SU-DHL-6 (cell line): Measurements from ENCODE around the gene ARFGAP1.
A peak's percentile ranks its signal among the peaks of the same experiment; 100 is the strongest.

Experiments
- H2AFZ ChIP-seq: fragments of 200-600 bp; sonication (generic); 2 replicates; pipeline ENCODE4 v1.6.1; 2014; ENCODE audit warnings: low read depth, mild to moderate bottlenecking, moderate library complexity, mixed read lengths, antibody characterized with exemption, low read length; ENCODE audit not compliant: severe bottlenecking
- H3F3A ChIP-seq: fragments of 200-600 bp; shearing (Covaris generic); 2 replicates; pipeline ENCODE4 v1.6.0; 2016; ENCODE audit warnings: antibody characterized with exemption, mild to moderate bottlenecking; ENCODE audit not compliant: insufficient read depth
- H3K27ac ChIP-seq: fragments of 200-600 bp; sonication (generic); 2 replicates; pipeline ENCODE4 v1.5.1; 2016; ENCODE audit warnings: low read depth, mild to moderate bottlenecking, low read length, moderate library complexity, mixed read lengths
- H3K27me3 ChIP-seq: fragments of 200-600 bp; sonication (generic), shearing (Covaris generic); 2 replicates; pipeline ENCODE4 v1.6.0; 2014; ENCODE audit warnings: mild to moderate bottlenecking, low read length
- H3K36me3 ChIP-seq: fragments of 200-600 bp; sonication (generic); 2 replicates; pipeline ENCODE4 v1.6.1; 2014; ENCODE audit warnings: mild to moderate bottlenecking, low read length, mixed read lengths
- H3K4me2 ChIP-seq: fragments of 300-600, 200-600 bp; shearing (Covaris generic), sonication (generic); 2 replicates; pipeline ENCODE4 v1.6.0; 2014; ENCODE audit warnings: low read length, low read depth, mild to moderate bottlenecking; ENCODE audit not compliant: poor library complexity, severe bottlenecking
- H3K4me3 ChIP-seq: fragments of 200-600 bp; sonication (generic); 2 replicates; pipeline ENCODE4 v1.5.1; 2014; ENCODE audit warnings: antibody characterized with exemption, low read length, mild to moderate bottlenecking, mixed read lengths; ENCODE audit not compliant: insufficient read depth, poor library complexity, severe bottlenecking
- H3K79me2 ChIP-seq: fragments of 200-600 bp; sonication (generic); 2 replicates; pipeline ENCODE4 v1.6.1; 2014; ENCODE audit warnings: mild to moderate bottlenecking, low read length, moderate library complexity; ENCODE audit not compliant: insufficient read depth
- H3K9ac ChIP-seq: fragments of 200-600 bp; sonication (generic); 2 replicates; pipeline ENCODE4 v1.7.0; 2014; ENCODE audit warnings: mild to moderate bottlenecking, low read length
- H3K9me2 ChIP-seq: fragments of 200-600 bp; sonication (generic); replicated peaks from 2 replicates; pipeline ENCODE4 v1.6.1; 2014; ENCODE audit warnings: low read length; ENCODE audit not compliant: insufficient read depth
- H3K9me3 ChIP-seq: fragments of 200-600 bp; sonication (generic); 2 replicates; pipeline ENCODE4 v1.6.1; 2014; ENCODE audit warnings: low read length, mixed read lengths; ENCODE audit not compliant: insufficient read depth
- H4K20me1 ChIP-seq: fragments of 200-600 bp; sonication (generic); 2 replicates; pipeline ENCODE4 v1.6.1; 2014; ENCODE audit warnings: low read depth, mild to moderate bottlenecking, antibody characterized with exemption, low read length, moderate library complexity, mixed read lengths
- EZH2phosphoT487 ChIP-seq: fragments of 200-600 bp; sonication (generic), shearing (Covaris generic); conservative IDR thresholded peaks from 2 replicates; pipeline ENCODE4 v1.6.1; 2018; ENCODE audit warnings: mild to moderate bottlenecking, antibody characterized with exemption, low read length, moderate library complexity, mixed read lengths
- TF ChIP-seq, protein P1 (sequence below): fragments of 200-600 bp; sonication (generic); IDR thresholded peaks from one replicate; pipeline ENCODE4 v1.5.1; 2017; ENCODE audit warnings: antibody characterized with exemption, mild to moderate bottlenecking, low read length, moderate library complexity; ENCODE audit not compliant: insufficient read depth, poor library complexity, severe bottlenecking

The ARFGAP1 gene

DNA sequence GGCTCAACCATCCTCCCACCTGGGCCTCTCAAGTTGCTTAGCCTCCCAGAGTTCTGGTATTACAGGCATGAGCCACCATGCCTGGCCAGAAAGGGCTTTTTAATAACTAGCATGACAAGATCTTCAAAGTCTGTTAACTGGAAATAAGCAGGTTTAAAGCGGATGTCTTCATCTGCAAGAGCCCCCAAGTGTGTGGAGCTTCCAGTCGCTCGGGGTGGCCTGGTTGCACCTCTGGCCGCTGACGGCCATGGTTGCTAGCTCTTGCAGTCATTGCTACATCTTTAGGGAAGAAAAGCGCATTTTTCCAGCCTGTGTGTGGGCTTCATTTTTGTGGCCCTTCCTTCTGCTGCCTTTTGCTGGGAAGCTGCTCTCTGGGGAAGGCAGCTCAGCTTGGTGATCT is 7.8 kb downstream of the ARFGAP1 start:
- Histone ChIP-seq H3K36me3 (no peaks in the 10 kb centered on the region), H4K20me1 (no peaks in the 10 kb centered on the region), H3K4me3 (no peak overlapping the region), H2AFZ (no peak overlapping the region), H3K9me3 (no peaks in the 10 kb centered on the region), H3K27ac (no peak overlapping the region), H3K27me3 (no peaks in the 10 kb centered on the region), H3K9me2 (no peaks in the 10 kb centered on the region), H3K4me2 (no peak overlapping the region), H3F3A (no peaks in the 10 kb centered on the region), H3K9ac (no peak overlapping the region), H3K79me2 (0 out of 2 replicates have a peak, but pooled peaks cover 8% of the 10 kb centered on the region)
- TF ChIP-seq, protein P1, sequence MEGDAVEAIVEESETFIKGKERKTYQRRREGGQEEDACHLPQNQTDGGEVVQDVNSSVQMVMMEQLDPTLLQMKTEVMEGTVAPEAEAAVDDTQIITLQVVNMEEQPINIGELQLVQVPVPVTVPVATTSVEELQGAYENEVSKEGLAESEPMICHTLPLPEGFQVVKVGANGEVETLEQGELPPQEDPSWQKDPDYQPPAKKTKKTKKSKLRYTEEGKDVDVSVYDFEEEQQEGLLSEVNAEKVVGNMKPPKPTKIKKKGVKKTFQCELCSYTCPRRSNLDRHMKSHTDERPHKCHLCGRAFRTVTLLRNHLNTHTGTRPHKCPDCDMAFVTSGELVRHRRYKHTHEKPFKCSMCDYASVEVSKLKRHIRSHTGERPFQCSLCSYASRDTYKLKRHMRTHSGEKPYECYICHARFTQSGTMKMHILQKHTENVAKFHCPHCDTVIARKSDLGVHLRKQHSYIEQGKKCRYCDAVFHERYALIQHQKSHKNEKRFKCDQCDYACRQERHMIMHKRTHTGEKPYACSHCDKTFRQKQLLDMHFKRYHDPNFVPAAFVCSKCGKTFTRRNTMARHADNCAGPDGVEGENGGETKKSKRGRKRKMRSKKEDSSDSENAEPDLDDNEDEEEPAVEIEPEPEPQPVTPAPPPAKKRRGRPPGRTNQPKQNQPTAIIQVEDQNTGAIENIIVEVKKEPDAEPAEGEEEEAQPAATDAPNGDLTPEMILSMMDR = no peak
- TF ChIP-seq EZH2phosphoT487 = no peak

DNA sequence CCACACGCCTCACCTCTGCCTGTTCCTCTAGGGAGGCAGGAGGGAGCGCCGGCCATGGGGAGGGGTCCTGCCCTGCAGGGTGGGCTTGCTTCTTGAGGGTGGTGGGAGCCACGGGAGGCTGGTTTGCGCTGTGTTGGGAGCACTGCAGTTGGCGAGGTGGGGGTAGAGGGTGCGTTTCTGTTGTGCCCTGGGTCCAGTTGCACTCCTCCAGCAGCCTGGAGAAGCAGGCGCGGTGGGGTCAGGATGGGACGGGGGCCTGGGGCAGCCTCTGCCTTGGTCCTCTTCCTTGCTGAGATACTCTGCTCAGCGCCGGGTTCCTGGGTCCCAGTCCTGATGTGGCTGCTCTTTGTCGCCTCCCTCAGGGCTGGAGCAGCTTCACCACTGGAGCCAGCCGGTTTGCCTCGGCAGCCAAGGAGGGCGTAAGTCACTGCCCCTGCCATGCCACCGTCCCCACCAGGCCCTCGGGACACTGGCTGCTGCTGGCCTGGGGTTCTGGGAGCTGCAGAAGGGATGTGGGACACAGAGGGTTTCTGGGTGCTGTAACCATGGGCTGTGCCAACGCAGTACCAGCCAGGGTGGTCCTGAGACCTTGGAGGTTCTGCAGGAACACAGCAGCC is 8.4 kb downstream of the ARFGAP1 start:
- Histone ChIP-seq H3K27ac (no peak overlapping the region), H3K36me3 (no peaks in the 10 kb centered on the region), H3K27me3 (no peaks in the 10 kb centered on the region), H3F3A (no peaks in the 10 kb centered on the region), H3K9ac (no peak overlapping the region), H2AFZ (no peak overlapping the region), H3K4me3 (no peak overlapping the region), H3K4me2 (no peak overlapping the region), H4K20me1 (no peaks in the 10 kb centered on the region), H3K9me3 (no peaks in the 10 kb centered on the region), H3K9me2 (no peaks in the 10 kb centered on the region), H3K79me2 (0 out of 2 replicates have a peak, but pooled peaks cover 2% of the 10 kb centered on the region)
- TF ChIP-seq EZH2phosphoT487 = no peak
- TF ChIP-seq, protein P1 = peak; percentile 10

DNA sequence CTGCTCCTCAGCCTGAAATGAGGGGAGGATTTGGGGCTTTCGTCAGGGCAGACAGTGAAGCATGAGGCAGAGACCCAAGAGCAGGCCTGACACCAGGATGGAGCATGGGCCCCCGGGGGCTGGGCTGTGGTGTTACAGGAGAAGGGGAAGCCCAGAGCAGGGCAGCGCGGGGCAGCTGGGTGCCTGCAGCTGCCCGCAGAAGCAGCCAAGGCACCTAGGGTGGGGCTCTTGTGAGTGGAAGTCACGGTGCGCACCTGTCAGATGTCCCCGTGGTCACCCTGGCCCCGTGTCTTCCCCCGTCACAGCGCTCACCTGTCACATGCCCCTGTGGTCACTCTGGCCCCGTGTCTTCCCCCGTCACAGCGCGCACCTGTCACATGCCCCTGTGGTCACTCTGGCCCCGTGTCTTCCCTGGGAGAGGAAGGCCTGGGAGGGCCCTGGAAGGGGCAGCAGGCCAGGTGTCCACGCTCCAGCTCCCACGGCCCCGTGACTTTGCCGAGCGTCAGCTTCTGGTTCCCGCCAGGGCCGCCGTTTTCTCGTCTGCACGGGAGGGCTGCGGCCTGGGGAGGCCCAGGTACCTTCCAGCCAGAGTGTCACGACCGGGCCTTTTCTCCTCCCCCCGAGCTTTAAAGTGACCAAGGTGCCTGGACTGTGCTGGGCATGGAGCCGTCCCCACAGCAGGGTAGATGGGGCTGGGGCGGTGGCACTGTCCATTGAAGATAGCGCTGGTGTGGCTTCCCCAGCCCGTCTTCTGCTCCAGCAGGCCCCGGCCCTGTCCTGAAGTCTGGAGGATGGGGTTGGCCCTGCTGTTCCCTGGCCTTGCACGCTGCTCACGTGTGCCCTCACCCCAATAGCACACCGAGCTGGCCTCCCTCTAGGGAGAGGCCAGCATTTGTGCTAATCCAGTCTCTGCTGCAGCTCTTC is 9.4 kb downstream of the ARFGAP1 start:
- H3K4me3 ChIP-seq = no peak overlapping the region
- no peak overlapping the region for H3K9ac ChIP-seq
- no peak overlapping the region for H2AFZ ChIP-seq
- H3K27ac ChIP-seq = no peak overlapping the region
- no peaks in the 10 kb centered on the region for H3K36me3 ChIP-seq
- H3K79me2 ChIP-seq = no peaks in the 10 kb centered on the region
- H3K9me2 ChIP-seq = no peaks in the 10 kb centered on the region
- no peaks in the 10 kb centered on the region for H3K27me3 ChIP-seq
- no peaks in the 10 kb centered on the region for H3F3A ChIP-seq
- TF ChIP-seq EZH2phosphoT487 = no peak
- TF ChIP-seq, protein P1 = no peak
- no peaks in the 10 kb centered on the region for H4K20me1 ChIP-seq
- H3K9me3 ChIP-seq = no peaks in the 10 kb centered on the region
- H3K4me2 ChIP-seq = no peak overlapping the region
